Caco-2 (cell line): ENCODE results near the gene KIF1A. TPM values are rescaled to one million over a fixed set of nuclear protein-coding genes. Genes with fewer than 3 reads are reported as not detected.
"Not testable (repeated sequence)": the region's sequence is repeated elsewhere in the genome, so short reads cannot be mapped to it uniquely, and the experiment has no call there.

ENCODE experiments used
- BruUV-seq: library from RNA; stranded (reverse); fragments of 400-500 nt; replicated peaks from 2 replicates; lab custom pipeline; 2021; lab: Mats Ljungman, UMichigan
- CTCF ChIA-PET: fragments of 300-600 bp; sonication (Branson Sonifier 250); formaldehyde crosslinking; loops from one replicate; lab custom pipeline; 2022; ENCODE audit warnings: antibody characterized with exemption; lab: Charles Lee
- POLR2A ChIA-PET: fragments of 300-600 bp; sonication (Branson Sonifier 250); formaldehyde crosslinking; loops from one replicate; lab custom pipeline; 2022; ENCODE audit warnings: antibody characterized with exemption; lab: Charles Lee
- DNase-seq, 2 experiments: peaks; one replicate each; pipeline versions ENCODE4 v3.0.0 to v3.0.0-alpha.2; 2020 to 2022
- H3K27me3 ChIP-seq: replicated peaks from 2 replicates; pipeline ENCODE4 v1.6.0; 2011; ENCODE audit warnings: low read length; ENCODE audit not compliant: control insufficient read depth, insufficient read depth
- H3K36me3 ChIP-seq: 2 replicates; pipeline ENCODE4 v1.5.1; 2011; ENCODE audit warnings: low read length; ENCODE audit not compliant: control insufficient read depth, insufficient read depth
- H3K4me1 ChIP-seq: fragments of 250-450 bp; sonication (Bioruptor Pico); 2 replicates; pipeline ENCODE4 v1.5.1; 2020; ENCODE audit warnings: mild to moderate bottlenecking
- H3K4me3 ChIP-seq: 2 replicates; pipeline ENCODE4 v1.5.1; 2011; ENCODE audit warnings: low read depth, mild to moderate bottlenecking, control low read depth, low read length
- H3K9me3 ChIP-seq: fragments of 250-450 bp; sonication (Bioruptor Pico); 2 replicates; pipeline ENCODE4 v1.5.1; 2020; ENCODE audit warnings: mild to moderate bottlenecking, moderate library complexity
- H3K27ac Mint-ChIP-seq: one replicate; pipeline ENCODE4 v1.8.0; 2022; ENCODE audit warnings: mixed read lengths; ENCODE audit not compliant: unreplicated experiment
- H3K27me3 Mint-ChIP-seq: one replicate; pipeline ENCODE4 v1.8.0; 2022; ENCODE audit warnings: mixed read lengths; ENCODE audit not compliant: insufficient read depth, unreplicated experiment
- H3K36me3 Mint-ChIP-seq: one replicate; pipeline ENCODE4 v1.8.0; 2022; ENCODE audit warnings: mild to moderate bottlenecking, mixed read lengths; ENCODE audit not compliant: insufficient read depth, unreplicated experiment
- H3K4me1 Mint-ChIP-seq: one replicate; pipeline ENCODE4 v1.8.0; 2022; ENCODE audit warnings: low read depth, mixed read lengths; ENCODE audit not compliant: unreplicated experiment
- H3K4me3 Mint-ChIP-seq: one replicate; pipeline ENCODE4 v1.8.0; 2022; ENCODE audit warnings: mild to moderate bottlenecking, moderate library complexity, mixed read lengths; ENCODE audit not compliant: unreplicated experiment
- H3K9me3 Mint-ChIP-seq: one replicate; pipeline ENCODE4 v1.8.0; 2022; ENCODE audit warnings: mixed read lengths; ENCODE audit not compliant: unreplicated experiment
- CTCF ChIP-seq, 2 experiments: fragments of 200-600 bp in 1 of 2; IDR thresholded peaks; 1 replicate in 1 of 2; 2 replicates in 1 of 2; pipeline versions ENCODE4 v1.5.1 to v1.8.0; 2011 to 2022; ENCODE audit warnings: antibody characterized with exemption in 1 of 2, control low read depth in 1 of 2, inconsistent platforms in 1 of 2, low read depth in 1 of 2, low read length in 1 of 2, mild to moderate bottlenecking in 1 of 2, moderate library complexity in 1 of 2; ENCODE audit not compliant: insufficient read depth in 1 of 2, severe bottlenecking in 1 of 2, unreplicated experiment in 1 of 2
- intact Hi-C: fragments of 100-400 bp; cut with micrococcal nuclease; formaldehyde crosslinking; loops from one replicate; pipeline ENCODE4 v1.10.0; 2022; ENCODE audit not compliant: unreplicated experiment
- total RNA-seq: library from RNA; stranded (reverse); gene quantifications from 2 replicates; pipeline ENCODE4 v1.2.3, GENCODE V29; 2022

The KIF1A gene
- total RNA-seq, 1 experiment from 2014 or later = 33.1 TPM

- no peak for TF ChIP-seq CTCF (IDR thresholded peaks at IDR 0.05; ENCODE audit: insufficient read depth in 1 of 2, low read depth in 1 of 2, low read length in 1 of 2, severe bottlenecking in 1 of 2, unreplicated experiment in 1 of 2)
- no peaks in the 10 kb centered on the region for H3K4me1 Mint-ChIP-seq
- no peak overlapping the region for H3K4me3 Mint-ChIP-seq
- Histone ChIP-seq H3K4me3 (no peak overlapping the region), H3K9me3 (no peaks in the 10 kb centered on the region), H3K27me3 (no peaks in the 10 kb centered on the region), H3K4me1 (no peaks in the 10 kb centered on the region), H3K36me3 (no peaks in the 10 kb centered on the region)
- ChIA-PET POLR2A (no interaction called here), CTCF (no interaction called here)
- H3K27me3 Mint-ChIP-seq = peaks cover 2% of the 10 kb centered on the region
- no TSS peak for BruUV-seq
- no peaks in the 10 kb centered on the region for H3K36me3 Mint-ChIP-seq
- intact Hi-C loops = no loop called here
- DNase-seq = no peak
- H3K9me3 Mint-ChIP-seq = peaks cover 9% of the 10 kb centered on the region
- H3K27ac Mint-ChIP-seq = no peak overlapping the region
Measured at GRCh38 chr2:240847817-240848216, 27.8 kb upstream of the KIF1A start.

- no peaks in the 10 kb centered on the region for H3K9me3 ChIP-seq
- no peak for DNase-seq
- Mint-ChIP-seq H3K27ac (no peak overlapping the region), H3K4me1 (no peaks in the 10 kb centered on the region), H3K9me3 (peaks cover 9% of the 10 kb centered on the region), H3K4me3 (no peak overlapping the region), H3K36me3 (no peaks in the 10 kb centered on the region), H3K27me3 (peaks cover 7% of the 10 kb centered on the region)
- no peak for TF ChIP-seq CTCF (IDR thresholded peaks at IDR 0.05; ENCODE audit: insufficient read depth in 1 of 2, low read depth in 1 of 2, low read length in 1 of 2, severe bottlenecking in 1 of 2, unreplicated experiment in 1 of 2)
- H3K4me1 ChIP-seq = no peaks in the 10 kb centered on the region
- intact Hi-C loops = no loop called here
- BruUV-seq = no TSS peak
- ChIA-PET CTCF (interaction anchor here (1.0 kb wide), 1 partner anchor 27 kb away, joined by 3 read pairs; no protein-coding TSS in a partner anchor), POLR2A (interaction anchor here (0.5 kb wide), 1 partner anchor 27 kb away, joined by 10 read pairs; the partner anchor contains the start of gene KIF1A)
- H3K27me3 ChIP-seq = no peaks in the 10 kb centered on the region
- H3K4me3 ChIP-seq = no peak overlapping the region
- H3K36me3 ChIP-seq = no peaks in the 10 kb centered on the region
Measured at GRCh38 chr2:240846873-240847595, 27.0 kb upstream of the KIF1A start.

- POLR2A ChIA-PET = interaction anchor here (0.5 kb wide), 1 partner anchor 26 kb away, joined by 10 read pairs; the partner anchor contains the start of gene KIF1A
- H3K27ac Mint-ChIP-seq, H3K4me3 ChIP-seq, H3K4me3 Mint-ChIP-seq, intact Hi-C loops, H3K9me3 Mint-ChIP-seq, H3K27me3 ChIP-seq, H3K36me3 Mint-ChIP-seq, H3K36me3 ChIP-seq, H3K27me3 Mint-ChIP-seq, CTCF ChIA-PET, BruUV-seq, H3K4me1 Mint-ChIP-seq, H3K9me3 ChIP-seq, H3K4me1 ChIP-seq, DNase-seq: not testable (repeated sequence)
Measured at GRCh38 chr2:240846309-240846708, 26.3 kb upstream of the KIF1A start.
